ENCODE data around the gene CCDC134. TPM values are rescaled to one million over a fixed set of nuclear protein-coding genes. Genes with fewer than 3 reads are reported as not detected.

CCDC134 gene
- total RNA-seq, 1 experiment from 2014 or later, result 7.9 TPM

GRCh38 chr22:41766476-41766875 lies 34.0 kb upstream of the CCDC134 start:
- POLR2A ChIA-PET (ENCODE audit: unreplicated experiment), result no interaction called here
- intact Hi-C loops (cut with micrococcal nuclease), result no loop called here
- BruUV-seq (replicated peaks), result no TSS peak
- Histone ChIP-seq H4K20me1 (ENCODE audit: low read length) (no peaks in the 10 kb centered on the region), H3K79me2 (ENCODE audit: low read length) (no peaks in the 10 kb centered on the region), H3K9me2 (replicated peaks; ENCODE audit: low read length) (no peaks in the 10 kb centered on the region), H3K27me3 (ENCODE audit: low read length) (no peaks in the 10 kb centered on the region), H3K27ac (ENCODE audit: low read length) (no peak overlapping the region), H3F3A (ENCODE audit: low read length, unreplicated experiment) (no peaks in the 10 kb centered on the region), H3K4me1 (ENCODE audit: insufficient read depth, low read length) (no peaks in the 10 kb centered on the region), H2AFZ (ENCODE audit: low read length) (no peak overlapping the region), H3K4me2 (ENCODE audit: low read length) (no peak overlapping the region), H3K4me3 (ENCODE audit: low read length) (no peak overlapping the region), H3K36me3 (ENCODE audit: low read depth, low read length) (no peaks in the 10 kb centered on the region), H3K9me3 (ENCODE audit: low read length) (no peaks in the 10 kb centered on the region), H3K9ac (ENCODE audit: low read length) (no peak overlapping the region)
- CTCF ChIA-PET, result no interaction called here
- DNase-seq, result no peak
- no peak for TF ChIP-seq CTCF (conservative IDR thresholded peaks at IDR 0.05; ENCODE audit: low read depth, low read length)
- TF ChIP-seq EZH2phosphoT487 (IDR thresholded peaks at IDR 0.05; ENCODE audit: borderline replicate concordance, low read length), result no peak
- TF ChIP-seq EZH2 (IDR thresholded peaks at IDR 0.05; ENCODE audit: low read length, unreplicated experiment), result no peak
- no peak for ATAC-seq

GRCh38 chr22:41768430-41768829 lies 32.0 kb upstream of the CCDC134 start:
- no peaks in the 10 kb centered on the region for H3K9me3 ChIP-seq (ENCODE audit: low read length)
- DNase-seq (peak; percentile 25), ATAC-seq (no peak; the same call in 1 of the 2 replicates)
- H3K4me1 ChIP-seq (ENCODE audit: insufficient read depth, low read length), result peaks cover 10% of the 10 kb centered on the region
- H3K27me3 ChIP-seq (ENCODE audit: low read length), result no peaks in the 10 kb centered on the region
- no peak overlapping the region for H3K4me2 ChIP-seq (ENCODE audit: low read length)
- CTCF ChIA-PET, result no interaction called here
- H2AFZ ChIP-seq (ENCODE audit: low read length), result no peak overlapping the region; the same call in 1 of the 2 replicates
- H3F3A ChIP-seq (ENCODE audit: low read length, unreplicated experiment), result no peaks in the 10 kb centered on the region
- no peak overlapping the region for H3K27ac ChIP-seq (ENCODE audit: low read length)
- no peak overlapping the region for H3K4me3 ChIP-seq (ENCODE audit: low read length)
- no peaks in the 10 kb centered on the region for H4K20me1 ChIP-seq (ENCODE audit: low read length)
- TF ChIP-seq EZH2 (IDR thresholded peaks at IDR 0.05; ENCODE audit: low read length, unreplicated experiment) (no peak), EZH2phosphoT487 (IDR thresholded peaks at IDR 0.05; ENCODE audit: borderline replicate concordance, low read length) (no peak)
- POLR2A ChIA-PET (ENCODE audit: unreplicated experiment), result no interaction called here
- H3K36me3 ChIP-seq (ENCODE audit: low read depth, low read length), result no peaks in the 10 kb centered on the region
- BruUV-seq (replicated peaks), result no TSS peak
- H3K9me2 ChIP-seq (replicated peaks; ENCODE audit: low read length), result no peaks in the 10 kb centered on the region
- intact Hi-C loops (cut with micrococcal nuclease), result no loop called here
- H3K79me2 ChIP-seq (ENCODE audit: low read length), result no peaks in the 10 kb centered on the region
- no peak overlapping the region for H3K9ac ChIP-seq (ENCODE audit: low read length)

GRCh38 chr22:41770715-41771468 lies 29.6 kb upstream of the CCDC134 start:
- TF ChIP-seq CTCF (conservative IDR thresholded peaks at IDR 0.05; ENCODE audit: low read depth, low read length), result no peak
- Histone ChIP-seq H3K36me3 (ENCODE audit: low read depth, low read length) (no peaks in the 10 kb centered on the region), H3K27me3 (ENCODE audit: low read length) (no peaks in the 10 kb centered on the region), H3K27ac (ENCODE audit: low read length) (no peak overlapping the region), H4K20me1 (ENCODE audit: low read length) (no peaks in the 10 kb centered on the region), H3K4me2 (ENCODE audit: low read length) (no peak overlapping the region), H3K4me1 (ENCODE audit: insufficient read depth, low read length) (peaks cover 10% of the 10 kb centered on the region), H3K9ac (ENCODE audit: low read length) (no peak overlapping the region), H3K9me2 (replicated peaks; ENCODE audit: low read length) (no peaks in the 10 kb centered on the region), H2AFZ (ENCODE audit: low read length) (no peak overlapping the region), H3K79me2 (ENCODE audit: low read length) (no peaks in the 10 kb centered on the region), H3K4me3 (ENCODE audit: low read length) (no peak overlapping the region), H3F3A (ENCODE audit: low read length, unreplicated experiment) (no peaks in the 10 kb centered on the region), H3K9me3 (ENCODE audit: low read length) (no peaks in the 10 kb centered on the region)
- ATAC-seq, result no peak
- peak; percentile 51 for DNase-seq
- ChIA-PET POLR2A (ENCODE audit: unreplicated experiment) (no interaction called here), CTCF (no interaction called here)
- BruUV-seq (replicated peaks), result no TSS peak
- intact Hi-C loops (cut with micrococcal nuclease), result no loop called here
